GM08714 (cell line): Measurements from ENCODE around the gene MOGAT3.
"Not testable (repeated sequence)": the region's sequence is repeated elsewhere in the genome, so short reads cannot be mapped to it uniquely, and the experiment has no call there.

Source experiments
- H3K4me3 ChIP-seq: fragments of 200-500 bp; sonication (Bioruptor generic); 2 replicates; pipeline ENCODE4 v1.5.1; 2014; ENCODE audit warnings: mild to moderate bottlenecking, low read length, inconsistent platforms
- ZNF274 ChIP-seq: IDR thresholded peaks from 2 replicates; pipeline ENCODE4 v1.6.1; 2012; ENCODE audit warnings: mild to moderate bottlenecking, low read depth, low read length

Gene MOGAT3

DNA sequence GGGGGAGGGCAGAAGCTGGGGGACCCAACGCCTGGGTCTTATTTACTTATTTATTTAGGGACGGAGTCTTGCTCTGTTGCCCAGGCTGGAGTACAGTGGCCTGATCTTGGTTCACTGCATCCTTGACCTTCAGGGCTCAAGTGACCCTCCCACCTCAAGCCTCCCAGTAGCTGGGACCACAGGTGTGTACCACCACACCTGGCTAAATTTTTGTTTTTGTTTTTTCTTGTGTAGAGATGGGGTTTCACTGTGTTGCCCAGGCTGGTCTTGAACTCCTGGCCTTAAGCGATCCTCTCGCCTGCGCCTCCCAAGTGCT, 1.7 kb upstream of the MOGAT3 start:
- no peak overlapping the region for H3K4me3 ChIP-seq

DNA sequence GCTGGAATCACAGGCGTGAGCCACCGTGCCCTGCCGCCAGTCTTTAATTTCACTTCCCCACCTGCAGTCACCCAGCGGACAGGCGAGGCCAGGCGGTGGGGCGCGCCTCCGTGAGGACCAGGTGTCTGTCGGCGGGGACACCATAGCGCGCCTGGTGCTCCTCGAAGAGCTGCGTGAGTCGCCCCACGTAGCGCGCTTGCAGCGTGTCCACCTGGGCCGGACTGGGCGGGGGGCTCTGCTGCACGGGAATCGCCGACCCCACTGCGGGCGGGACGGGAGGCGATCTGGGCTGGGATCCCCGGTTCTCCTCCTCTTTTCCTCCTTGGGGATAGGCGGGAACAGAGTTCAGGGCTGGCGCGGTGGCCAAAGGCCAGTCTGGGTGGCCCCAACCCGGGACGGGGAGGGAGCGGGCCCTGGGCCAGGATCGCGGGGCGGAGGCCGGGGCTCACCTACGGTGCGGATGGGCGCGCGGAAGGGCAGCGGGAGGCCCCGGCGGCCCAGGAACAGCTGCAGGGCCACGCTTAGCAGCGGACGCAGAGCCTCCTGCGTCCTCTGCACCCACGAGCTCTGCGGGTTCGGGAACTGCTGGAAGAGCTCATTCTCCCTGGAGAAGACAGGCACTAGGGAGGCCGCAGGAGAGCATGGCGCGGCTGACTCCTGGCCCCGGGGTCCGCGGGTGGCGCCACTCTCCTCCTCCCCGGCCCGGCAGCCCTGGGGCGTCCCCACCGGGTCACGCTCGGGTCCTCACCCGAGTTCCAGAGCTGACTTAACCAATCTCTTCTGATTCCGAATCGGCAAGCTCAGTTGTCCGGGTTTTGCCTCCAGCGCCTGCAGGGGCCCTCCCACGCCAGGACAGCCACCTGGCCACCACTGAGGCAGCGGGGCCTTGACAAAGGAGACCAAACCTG, 1.1 kb upstream of the MOGAT3 start:
- no peak overlapping the region for H3K4me3 ChIP-seq
- no peak for TF ChIP-seq ZNF274

More for the DNA sequence above, 1.7 kb upstream of the MOGAT3 start:
- no peak for TF ChIP-seq ZNF274

DNA sequence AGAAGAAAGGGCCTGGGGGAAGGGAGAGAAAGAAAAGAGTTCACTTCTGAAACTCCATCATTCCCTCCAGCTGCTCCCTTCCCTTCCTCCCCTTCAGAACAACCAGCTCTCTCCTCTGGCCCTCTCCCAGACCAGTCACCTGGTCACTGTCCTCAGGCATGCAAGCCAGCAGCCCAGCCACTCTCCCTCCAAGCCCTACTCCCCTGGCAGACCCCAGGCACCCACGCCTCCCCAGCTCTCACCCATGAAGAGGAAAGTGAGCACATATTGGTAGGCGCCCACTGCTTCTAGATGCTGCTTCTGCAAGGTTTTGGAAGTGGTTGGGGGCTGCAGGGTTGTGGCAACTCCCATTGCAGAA, 353 bp downstream of the MOGAT3 start:
- H3K4me3 ChIP-seq = no peak overlapping the region
- no peak for TF ChIP-seq ZNF274

DNA sequence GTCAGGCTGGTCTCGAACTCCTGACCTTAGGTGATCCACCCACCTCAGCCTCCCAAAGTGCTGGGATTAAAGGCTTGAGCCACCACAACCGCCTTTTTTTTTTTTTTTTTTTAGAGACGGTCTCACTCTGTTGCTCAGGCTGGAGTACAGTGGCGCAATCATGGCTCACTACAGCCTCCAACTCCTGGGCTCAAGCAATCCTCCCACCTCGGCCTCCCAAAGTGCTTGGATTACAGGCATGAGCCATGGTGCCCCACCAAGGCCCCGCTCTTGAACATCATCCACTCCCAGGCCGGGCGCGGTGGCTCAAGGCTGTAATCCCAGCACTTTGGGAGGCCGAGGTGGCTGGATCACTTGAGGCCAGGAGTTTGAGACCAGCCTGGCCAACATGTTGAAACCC, 1.3 kb downstream of the MOGAT3 start:
- not testable (repeated sequence) for H3K4me3 ChIP-seq

DNA sequence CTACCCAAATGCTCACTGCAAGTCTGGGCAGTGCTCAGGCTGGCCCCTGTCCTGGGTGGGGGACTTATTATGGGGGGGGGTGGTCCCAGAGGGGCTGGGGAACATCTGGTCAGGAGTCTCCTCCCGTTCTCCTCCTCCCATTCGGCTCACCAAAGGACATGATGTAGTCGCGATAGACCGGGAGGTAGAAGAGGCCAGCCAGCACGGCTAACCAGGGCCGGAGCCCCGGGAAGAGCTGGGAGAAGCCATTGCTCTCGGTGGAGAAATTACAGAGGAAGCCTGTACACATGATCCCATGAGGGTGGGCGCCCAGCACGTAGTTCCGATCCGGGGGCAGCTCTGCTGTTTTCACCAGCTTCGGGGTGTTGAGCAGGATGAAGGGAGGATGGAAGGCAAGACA, 2.4 kb downstream of the MOGAT3 start:
- TF ChIP-seq ZNF274 = no peak
- H3K4me3 ChIP-seq = no peak overlapping the region

DNA sequence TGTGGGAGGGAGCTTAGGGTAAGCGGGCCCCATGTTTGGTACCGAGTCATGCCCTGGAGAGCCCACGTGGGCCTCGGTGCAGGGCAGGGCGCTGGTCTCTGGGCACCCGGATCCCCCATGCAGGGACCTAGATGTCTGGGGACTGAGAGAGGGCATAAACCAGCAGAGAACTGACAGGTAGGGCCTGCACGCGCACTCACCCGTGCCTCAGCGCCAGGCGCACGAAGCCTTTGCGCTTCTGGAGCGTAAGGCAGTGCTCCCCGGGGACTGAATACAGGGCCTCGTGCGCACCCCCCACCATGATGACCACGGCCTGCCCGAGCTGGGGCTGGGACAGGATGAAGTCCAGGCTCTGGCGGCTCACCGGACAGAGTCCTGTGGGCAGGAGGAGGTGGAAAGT, 2.8 kb downstream of the MOGAT3 start:
- H3K4me3 ChIP-seq = no peak overlapping the region
- TF ChIP-seq ZNF274 = no peak

DNA sequence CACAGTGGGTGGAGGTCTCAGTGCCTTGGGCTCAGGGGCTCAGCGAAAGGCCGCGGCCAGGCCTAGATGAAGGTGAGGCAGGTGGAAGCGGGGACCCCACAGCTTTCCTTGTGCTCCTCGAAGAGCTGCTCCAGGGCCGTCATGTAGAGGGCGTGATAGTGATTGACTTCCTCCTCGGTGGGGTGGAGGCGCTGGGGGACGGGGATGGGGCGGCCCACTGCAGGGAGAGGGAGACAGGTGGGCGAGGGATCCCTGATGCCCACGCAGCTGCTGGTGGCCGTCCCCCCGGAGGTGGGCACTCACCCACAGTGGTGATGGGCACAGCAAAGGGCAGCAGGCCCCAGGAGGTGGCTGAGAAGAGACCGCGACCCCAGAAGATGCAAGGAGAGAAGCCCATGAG, 5.0 kb downstream of the MOGAT3 start:
- TF ChIP-seq ZNF274 = no peak
- H3K4me3 ChIP-seq = no peak overlapping the region

DNA sequence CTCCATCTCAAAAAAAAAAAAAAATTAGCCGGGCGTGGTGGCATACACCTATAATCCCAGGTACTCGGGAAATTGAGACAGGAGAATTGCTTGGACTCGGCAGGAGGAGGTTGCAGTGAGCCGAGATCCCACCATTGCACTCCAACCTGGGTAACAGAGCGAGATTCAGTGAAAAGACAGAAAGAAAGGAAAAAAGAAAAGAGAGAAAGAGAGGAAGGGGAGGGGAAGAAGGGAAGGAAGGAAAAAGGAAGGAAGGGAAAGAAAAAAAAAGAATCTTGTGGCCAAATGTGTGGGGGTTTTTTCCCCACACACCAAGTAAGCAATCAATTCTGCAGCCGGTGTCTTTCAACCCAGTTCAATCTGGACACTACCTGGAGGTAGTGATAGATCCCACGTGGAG, 11.7 kb downstream of the MOGAT3 start:
- TF ChIP-seq ZNF274 = no peak
- H3K4me3 ChIP-seq = no peak overlapping the region

DNA sequence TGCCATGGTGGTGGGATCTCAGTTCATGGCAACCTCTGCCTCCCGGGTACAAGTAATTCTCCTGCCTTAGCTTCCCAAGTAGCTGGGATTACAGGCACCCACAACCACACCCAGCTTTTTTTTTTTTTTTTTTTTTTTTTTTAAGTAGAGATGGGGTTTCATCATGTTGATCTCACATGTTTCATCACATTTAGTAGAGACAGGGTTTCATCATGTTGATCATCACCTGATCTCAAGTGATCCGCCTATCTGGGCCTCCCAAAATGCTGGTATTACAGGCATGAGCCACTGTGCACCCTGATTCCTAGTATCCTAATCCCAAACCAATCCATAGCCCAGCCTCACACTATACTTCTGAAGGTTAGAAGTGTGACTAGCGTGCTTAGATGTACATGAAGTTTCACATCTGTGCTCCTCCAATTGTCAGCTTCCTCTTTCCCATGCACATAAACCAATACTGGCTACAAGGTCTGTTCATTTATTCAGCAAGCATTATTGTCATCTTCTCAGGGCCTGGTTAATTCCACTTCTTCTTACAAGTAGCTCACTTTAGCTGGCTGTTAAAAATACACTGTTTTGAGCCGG, 13.9 kb downstream of the MOGAT3 start:
- TF ChIP-seq ZNF274 = no peak
- H3K4me3 ChIP-seq = no peak overlapping the region

DNA sequence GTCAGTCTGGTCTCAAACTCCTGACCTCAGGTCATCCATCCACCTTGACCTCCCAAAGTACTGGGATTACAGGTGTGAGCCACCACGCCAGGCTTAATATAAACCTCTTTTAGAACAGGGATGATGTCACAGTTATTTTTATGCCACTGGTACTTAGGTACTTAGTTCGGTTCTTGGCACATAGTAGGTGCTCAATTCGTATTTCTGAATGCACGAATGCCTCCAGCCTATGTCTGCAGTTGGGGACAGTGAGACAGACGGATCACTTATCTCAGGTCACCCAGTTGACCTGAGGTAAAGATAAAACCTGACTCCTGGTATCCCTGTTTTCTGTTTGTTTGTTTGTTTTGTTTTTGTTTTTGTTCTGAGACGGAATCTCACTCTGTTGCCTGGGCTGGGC, 14.6 kb downstream of the MOGAT3 start:
- H3K4me3 ChIP-seq = no peak overlapping the region
- no peak for TF ChIP-seq ZNF274

DNA sequence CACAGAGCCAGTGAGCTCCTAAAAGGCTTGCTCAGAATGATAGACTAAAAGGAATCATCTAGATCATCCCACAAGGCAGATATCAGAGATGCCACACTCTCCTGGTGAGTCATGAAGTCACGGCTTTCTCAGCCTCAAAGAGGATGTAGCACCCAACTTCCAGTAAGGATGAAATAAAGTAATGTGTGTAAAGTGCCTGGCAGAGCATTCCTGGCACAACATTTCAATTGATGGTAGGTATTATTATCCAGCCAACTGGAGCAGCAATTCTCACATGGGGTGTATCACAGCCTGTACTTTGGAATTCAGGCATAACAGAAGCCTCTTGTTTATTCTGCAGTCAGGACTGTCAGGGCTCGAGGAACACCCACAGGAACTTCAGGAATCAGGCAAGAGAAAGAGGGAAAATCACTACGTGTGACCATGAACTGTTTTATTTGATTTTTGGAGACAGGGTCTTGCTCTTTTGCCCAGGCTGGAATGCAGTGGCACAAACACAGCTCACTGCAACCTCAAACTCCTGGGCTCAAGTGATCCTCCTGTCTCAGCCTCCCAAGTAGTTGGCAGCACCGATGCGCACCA, 15.5 kb downstream of the MOGAT3 start:
- TF ChIP-seq ZNF274 = no peak
- H3K4me3 ChIP-seq = no peak overlapping the region

DNA sequence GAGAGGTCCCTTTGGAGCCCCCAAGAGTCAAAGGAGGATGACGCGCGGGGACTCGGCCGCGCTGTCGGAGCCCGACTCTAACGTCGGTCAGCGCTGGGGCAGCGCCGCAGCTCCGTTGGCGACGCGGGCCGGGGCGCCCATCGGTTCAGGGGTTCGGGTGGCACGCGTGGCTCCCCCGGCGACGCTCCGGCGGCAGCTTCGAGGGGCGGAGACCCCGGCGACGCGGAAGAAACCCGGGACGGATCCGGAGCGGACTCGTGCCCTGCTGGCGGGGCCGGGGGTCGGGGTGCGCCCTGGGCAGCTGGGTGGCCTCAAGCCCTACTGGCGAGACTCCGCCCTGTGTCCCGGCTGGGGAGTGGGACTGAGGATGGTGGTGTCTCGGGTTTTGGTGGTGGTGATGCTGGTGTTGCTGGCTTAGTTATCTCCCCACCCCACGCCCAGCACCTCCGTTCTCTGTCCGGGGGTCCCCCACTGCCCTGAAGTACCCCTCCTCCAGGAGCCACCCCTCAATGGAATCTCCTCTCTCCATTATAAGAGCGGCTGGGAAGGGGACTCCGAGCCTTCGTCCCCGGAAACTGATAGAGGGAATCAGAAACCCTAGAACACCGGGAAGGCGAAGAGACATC, 20.6 kb downstream of the MOGAT3 start, which contains the start of gene NAT16:
Gene NAT16 (minus strand): TSS at position 164 of the 626 bp plus-strand sequence. CDS start 5,486 bp downstream, outside the sequence.
- no peak within 1 kb of the TSS for H3K4me3 ChIP-seq
- TF ChIP-seq ZNF274 = no peak

DNA sequence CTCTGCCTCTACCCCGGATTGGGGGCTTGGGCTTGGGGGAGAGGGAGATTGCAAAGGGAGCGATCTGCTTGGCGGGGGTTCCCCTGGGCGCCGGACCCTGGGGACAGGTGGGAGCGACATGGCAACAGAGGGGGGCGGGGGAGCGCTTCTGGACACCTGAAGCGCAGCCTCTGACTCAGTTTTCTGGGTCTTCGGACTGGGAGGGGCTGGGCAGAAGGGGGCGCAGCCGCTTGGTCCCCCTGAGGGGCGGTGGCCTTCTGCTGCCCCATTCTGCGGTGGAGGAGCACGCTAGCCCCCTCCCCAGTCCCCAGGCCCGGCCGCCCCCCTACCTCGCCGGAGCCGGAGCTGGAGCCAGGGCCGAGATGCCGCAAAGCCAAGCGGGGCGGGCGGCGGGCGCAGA, 21.1 kb downstream of the MOGAT3 start:
- no peak overlapping the region for H3K4me3 ChIP-seq
- no peak for TF ChIP-seq ZNF274

DNA sequence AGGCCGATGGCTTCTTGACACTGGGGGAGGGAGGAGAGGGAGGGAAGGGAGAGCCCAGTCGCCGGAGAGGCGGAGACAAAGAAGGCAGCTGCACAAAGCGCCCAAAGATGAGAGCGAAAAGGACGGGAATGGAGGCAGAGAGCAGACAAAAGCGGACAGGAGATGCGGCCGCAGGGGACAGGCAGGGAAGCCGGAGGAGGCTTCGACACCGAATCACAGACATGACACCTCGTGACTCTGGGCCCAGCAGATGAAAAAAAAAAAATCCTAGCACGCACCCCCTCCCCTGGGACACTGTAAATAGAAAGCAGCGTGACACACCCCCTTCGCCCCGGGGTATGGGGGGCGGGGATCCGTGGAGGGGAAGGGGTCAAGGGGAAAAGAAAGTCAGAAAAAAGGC, 21.7 kb downstream of the MOGAT3 start:
- H3K4me3 ChIP-seq = no peak overlapping the region
- TF ChIP-seq ZNF274 = no peak

DNA sequence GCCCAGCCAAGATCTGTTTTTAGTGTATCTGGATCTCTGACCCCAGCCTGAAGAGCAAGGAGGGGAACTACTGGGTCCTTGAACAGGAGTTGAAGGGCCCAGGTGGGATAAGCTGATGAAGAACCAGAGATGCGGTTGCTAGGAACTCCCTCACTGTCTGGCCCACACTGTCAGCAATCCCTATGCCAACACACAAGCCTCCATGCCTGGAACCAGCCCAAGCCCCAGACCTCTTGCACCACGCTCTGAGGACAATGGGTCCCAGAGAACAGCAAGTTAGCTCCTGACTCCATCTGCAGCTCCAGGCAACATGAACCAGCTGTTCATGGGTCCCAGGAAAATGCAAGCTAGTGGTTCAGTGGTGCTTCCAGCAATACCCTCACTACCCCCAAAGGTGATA, 23.2 kb downstream of the MOGAT3 start:
- H3K4me3 ChIP-seq = no peak overlapping the region
- TF ChIP-seq ZNF274 = no peak
